K562 (cell line): ENCODE results near the gene WDR18. TPM values are rescaled to one million over a fixed set of nuclear protein-coding genes. Genes with fewer than 3 reads are reported as not detected.

Experiments used
- ATAC-seq: fragments of 200-7000 bp; cut with Tn5 transposase; 3 replicates; pipeline ENCODE4 v1.9.1; 2020; ENCODE audit warnings: moderate library complexity
- BruUV-seq: library from RNA; stranded (reverse); fragments of 400-500 nt; replicated peaks from 2 replicates; lab custom pipeline; 2021; lab: Mats Ljungman, UMichigan
- CTCF ChIA-PET: fragments of 300-600 bp; formaldehyde crosslinking; extraction: SDS; loops from one replicate; lab custom pipeline; 2021; ENCODE audit warnings: low intra/inter-chr PET ratio; lab: Yijun Ruan, JAX
- POLR2A ChIA-PET: fragments of 300-600, 350-650 bp; sonication (Branson Sonifier 250); formaldehyde crosslinking; extraction: SDS; loops from one replicate; lab custom pipeline; 2021; ENCODE audit warnings: antibody characterized with exemption, inconsistent platforms; lab: Yijun Ruan, JAX
- DNase-seq, 4 experiments: peaks; one replicate each; pipeline versions ENCODE4 v3.0.0 to v3.0.0-alpha.2; 2011 to 2018; ENCODE audit warnings: low spot score in 3 of 4, mixed read lengths in 3 of 4; ENCODE audit errors: extremely low read depth in 1 of 4
- FAIRE-seq: peaks from 2 replicates; lab custom pipeline; 2011; peaks lifted over from hg19 to GRCh38; lab: Jason Lieb, UNC
- H2AFZ ChIP-seq: 2 replicates; pipeline ENCODE4 v1.6.0; 2011; ENCODE audit warnings: low read depth, low read length, control low read depth, inconsistent platforms
- H3K27ac ChIP-seq: fragments of 200-600 bp; 3 replicates; pipeline ENCODE4 v1.8.0; 2011; ENCODE audit warnings: low read depth, mild to moderate bottlenecking, control low read depth, inconsistent platforms, low read length, moderate library complexity, mixed read lengths; ENCODE audit errors: extremely low read depth
- H3K27me3 ChIP-seq, 2 experiments: fragments of 300-600 bp in 1 of 2; 2 replicates in 1 of 2; 3 replicates in 1 of 2; pipeline versions ENCODE4 v1.6.0 to v1.8.0; 2011; ENCODE audit warnings: inconsistent platforms in 2 of 2, low read length in 2 of 2, mild to moderate bottlenecking in 1 of 2, mixed read lengths in 1 of 2, moderate library complexity in 1 of 2; ENCODE audit not compliant: control insufficient read depth in 2 of 2, insufficient read depth in 2 of 2
- H3K36me3 ChIP-seq: fragments of 300-600 bp; 3 replicates; pipeline ENCODE4 v1.8.0; 2011; ENCODE audit warnings: mild to moderate bottlenecking, low read length, inconsistent platforms; ENCODE audit not compliant: control insufficient read depth, insufficient read depth
- H3K4me1 ChIP-seq, 2 experiments: fragments of 200-600 bp in 1 of 2; replicated peaks in 1 of 2; 2 replicates in 1 of 2; 3 replicates in 1 of 2; pipeline versions ENCODE4 v1.5.1 to v1.8.0; 2011; ENCODE audit warnings: inconsistent platforms in 2 of 2, low read length in 2 of 2, mild to moderate bottlenecking in 1 of 2, mixed read lengths in 1 of 2, moderate library complexity in 1 of 2; ENCODE audit not compliant: control insufficient read depth in 2 of 2, insufficient read depth in 2 of 2
- H3K4me2 ChIP-seq: 2 replicates; pipeline ENCODE4 v1.6.1; 2011; ENCODE audit warnings: low read length, control low read depth, inconsistent platforms, mixed read lengths; ENCODE audit not compliant: insufficient read depth
- H3K4me3 ChIP-seq: fragments of 200-600 bp; sonication (generic), shearing (Covaris generic); 2 replicates; pipeline ENCODE4 v1.5.1; 2016; ENCODE audit warnings: control low read depth, inconsistent platforms
- H3K79me2 ChIP-seq: fragments of 200-600 bp; 3 replicates; pipeline ENCODE4 v1.8.0; 2011; ENCODE audit warnings: low read length, inconsistent platforms; ENCODE audit not compliant: control insufficient read depth, insufficient read depth
- H3K9ac ChIP-seq, 2 experiments: 2 replicates each; pipeline versions ENCODE4 v1.6.0 to v1.6.1; 2011; ENCODE audit warnings: low read depth in 2 of 2, low read length in 2 of 2, control low read depth in 1 of 2, inconsistent platforms in 1 of 2, mild to moderate bottlenecking in 1 of 2, mixed read lengths in 1 of 2; ENCODE audit not compliant: insufficient read depth in 1 of 2
- H3K9me1 ChIP-seq: one replicate; pipeline ENCODE4 v1.6.0; 2011; ENCODE audit warnings: inconsistent platforms, mild to moderate bottlenecking, low read length, moderate library complexity; ENCODE audit not compliant: control insufficient read depth, insufficient read depth
- H3K9me3 ChIP-seq: replicated peaks from 2 replicates; pipeline ENCODE4 v1.5.1; 2011; ENCODE audit warnings: low read depth, low read length, inconsistent platforms; ENCODE audit not compliant: control insufficient read depth, insufficient read depth
- H4K20me1 ChIP-seq: replicated peaks from 2 replicates; pipeline ENCODE4 v1.6.1; 2011; ENCODE audit warnings: low read length, inconsistent platforms, mixed read lengths; ENCODE audit not compliant: control insufficient read depth, insufficient read depth
- ADNP ChIP-seq: fragments of 200-800 bp; sonication (Bioruptor generic); IDR thresholded peaks from 2 replicates; pipeline ENCODE4 v1.6.1; 2016; ENCODE audit warnings: missing genetic modification characterization, missing compliant biosample characterization
- ATF6 ChIP-seq: sonication (generic); formaldehyde crosslinking; IDR thresholded peaks from 2 replicates; pipeline ENCODE4 v1.4.0; 2020; ENCODE audit warnings: mild to moderate bottlenecking, missing genetic modification reagents
- C11orf30 ChIP-seq: fragments of 450-650 bp; IDR thresholded peaks from 2 replicates; pipeline ENCODE4 v1.6.1; 2016; ENCODE audit warnings: low read depth, mild to moderate bottlenecking
- CBX8 ChIP-seq: fragments of 200-600 bp; sonication (generic); IDR thresholded peaks from 2 replicates; pipeline ENCODE4 v1.6.1; 2012; ENCODE audit warnings: borderline replicate concordance, mixed run types, low read depth, mild to moderate bottlenecking, moderate library complexity, mixed read lengths, low read length, control low read depth, inconsistent platforms; ENCODE audit not compliant: poor library complexity, severe bottlenecking; ENCODE audit errors: extremely low read depth
- CREM ChIP-seq: IDR thresholded peaks from 2 replicates; pipeline ENCODE4 v1.6.1; 2014; ENCODE audit warnings: antibody characterized with exemption, low read depth
- CSDE1 ChIP-seq, 2 experiments: fragments of 450-650 bp; IDR thresholded peaks; 2 replicates each; pipeline ENCODE4 v1.6.1; 2016; ENCODE audit warnings: mild to moderate bottlenecking in 1 of 2
- ELF1 ChIP-seq: fragments of 200-800 bp; sonication (Bioruptor generic); IDR thresholded peaks from 2 replicates; pipeline ENCODE4 v1.6.1; 2016; ENCODE audit warnings: missing genetic modification characterization, missing compliant biosample characterization
- HES1 ChIP-seq: fragments of 450-650 bp; IDR thresholded peaks from 2 replicates; pipeline ENCODE4 v1.6.1; 2016; ENCODE audit warnings: low read depth, mild to moderate bottlenecking, moderate library complexity
- MCM2 ChIP-seq: fragments of 450-650 bp; IDR thresholded peaks from 2 replicates; pipeline ENCODE4 v1.6.1; 2017; ENCODE audit warnings: low read depth, mild to moderate bottlenecking
- NCOA1 ChIP-seq: fragments of 450-650 bp; IDR thresholded peaks from 2 replicates; pipeline ENCODE4 v1.6.1; 2016; ENCODE audit warnings: low read depth
- NEUROD1 ChIP-seq: fragments of 150-350 bp; IDR thresholded peaks from 2 replicates; pipeline ENCODE4 v1.6.1; 2014; ENCODE audit warnings: borderline replicate concordance, low read length, low read depth; ENCODE audit not compliant: partially characterized antibody
- ZBTB7A ChIP-seq: IDR thresholded peaks from 2 replicates; pipeline ENCODE4 v1.6.1; 2011; ENCODE audit warnings: low read depth, mild to moderate bottlenecking, low read length, moderate library complexity, borderline replicate concordance; ENCODE audit not compliant: control insufficient read depth
- ZNF583 ChIP-seq: fragments of 250-450 bp; sonication (Bioruptor Pico); IDR thresholded peaks from 2 replicates; pipeline ENCODE4 v1.4.0; 2020
- ZNF668 ChIP-seq: fragments of 250-450 bp; sonication (Bioruptor Pico); IDR thresholded peaks from 2 replicates; pipeline ENCODE4 v1.8.0; 2022; ENCODE audit warnings: mild to moderate bottlenecking, inconsistent platforms
- WGBS: fragments of 100-300 bp; shearing (Covaris generic); methylation state at CpG from one replicate; pipeline ENCODE4 v1.1.6; 2016; ENCODE audit warnings: low coverage, mixed read lengths; ENCODE audit not compliant: insufficient coverage; ENCODE audit errors: missing lambda C conversion rate; 5-methylcytosine and 5-hydroxymethylcytosine counted together
- in situ Hi-C: fragments of 300-500 bp; cut with MboI; formaldehyde crosslinking; loops from 4 replicates; pipeline ENCODE4 v1.15.0; 2018; ENCODE audit warnings: inconsistent platforms, mixed read lengths
- intact Hi-C: fragments of 100-400 bp; cut with micrococcal nuclease; formaldehyde crosslinking; loops from 2 replicates; pipeline ENCODE4 v1.14.2; 2022
- polyA plus RNA-seq, 8 experiments: library from polyadenylated mRNA; depleted of rRNA in 4 of 8; stranded (reverse) in 5 of 8; unstranded in 3 of 8; fragments of >200 nt; fragmentation: Nextera tagmentation in 2 of 8; fragmentation: Illumina TruSeq in 1 of 8; extraction: Ambion mirVana in 2 of 8; extraction: Trizol in 1 of 8; gene quantifications; 2 replicates each; pipeline versions ENCODE4 v1.2.1 to v1.2.3, GENCODE V29; 2011 to 2014; ENCODE audit warnings: inconsistent platforms in 1 of 8, missing spikeins in 1 of 8
- total RNA-seq, 7 experiments: library from RNA; depleted of rRNA in 6 of 7; stranded (reverse); fragments of >200 nt in 6 of 7; fragmentation: Illumina TruSeq in 2 of 7; extraction: Trizol in 2 of 7; gene quantifications; 2 replicates each; pipeline versions ENCODE4 v1.2.1 to v1.2.3, GENCODE V29; 2011 to 2021; ENCODE audit warnings: low replicate concordance in 1 of 7
- TF ChIP-seq, protein P1 (sequence below), 3 experiments: fragments of 200-800 bp in 1 of 3; fragments of 250-450 bp in 1 of 3; fragments of 450-650 bp in 1 of 3; sonication (Bioruptor Pico) in 1 of 3; sonication (Bioruptor generic) in 1 of 3; formaldehyde crosslinking in 1 of 3; IDR thresholded peaks; 2 replicates each; pipeline versions ENCODE4 v1.6.1 to v1.8.0; 2016 to 2022; ENCODE audit warnings: mild to moderate bottlenecking in 2 of 3, missing genetic modification characterization in 2 of 3, missing compliant biosample characterization in 1 of 3, moderate library complexity in 1 of 3

The WDR18 gene
- total and polyA plus RNA-seq, 9 of the 15 experiments (the other 6 are each of a cell fraction or from before 2014, with no cell fraction given): 0.65 to 181 (median 30.1) TPM

- Histone ChIP-seq H3K4me2 (peak overlapping the region; percentile 92), H3K9me1 (no peaks in the 10 kb centered on the region), H3K36me3 (peaks cover 46% of the 10 kb centered on the region; the same call in 2 of the 3 replicates), H3K27ac (peak overlapping the region; percentile 72), H4K20me1 (no peaks in the 10 kb centered on the region), H3K4me1 (peaks cover 39 to 81% of the 10 kb centered on the region in 2 experiments), H3K27me3 (no peaks in the 10 kb centered on the region), H3K4me3 (peak overlapping the region; percentile 55), H3K79me2 (peaks cover 41% of the 10 kb centered on the region), H3K9me3 (no peaks in the 10 kb centered on the region), H3K9ac (peak overlapping the region; percentile 64 to 91), H2AFZ (peak overlapping the region; percentile 57)
- ChIA-PET POLR2A (interaction anchor here (0.6 to 11.0 kb wide), 9 partner anchors 13 to 709 kb away, joined by 3 to 176 read pairs (median 4); partner anchors contain the start of genes ARHGAP45, CIRBP, CNN2 and RNU6-2), CTCF (no interaction called here)
- 9% methylated on average over 39 of the region's 43 CpGs for WGBS
- BruUV-seq: no TSS peak
- FAIRE-seq (peak; percentile 83), DNase-seq (peak; percentile 64 to 96 (median 72)), ATAC-seq (peak; percentile 40)
- in situ Hi-C loops: no loop called here
- intact Hi-C loops: loop anchor here (1.0 to 5.0 kb wide), 4 partner anchors 14 to 60 kb away; partner anchors contain the start of genes GPX4, RNU6-2 and TMEM259
- TF ChIP-seq, protein P1, sequence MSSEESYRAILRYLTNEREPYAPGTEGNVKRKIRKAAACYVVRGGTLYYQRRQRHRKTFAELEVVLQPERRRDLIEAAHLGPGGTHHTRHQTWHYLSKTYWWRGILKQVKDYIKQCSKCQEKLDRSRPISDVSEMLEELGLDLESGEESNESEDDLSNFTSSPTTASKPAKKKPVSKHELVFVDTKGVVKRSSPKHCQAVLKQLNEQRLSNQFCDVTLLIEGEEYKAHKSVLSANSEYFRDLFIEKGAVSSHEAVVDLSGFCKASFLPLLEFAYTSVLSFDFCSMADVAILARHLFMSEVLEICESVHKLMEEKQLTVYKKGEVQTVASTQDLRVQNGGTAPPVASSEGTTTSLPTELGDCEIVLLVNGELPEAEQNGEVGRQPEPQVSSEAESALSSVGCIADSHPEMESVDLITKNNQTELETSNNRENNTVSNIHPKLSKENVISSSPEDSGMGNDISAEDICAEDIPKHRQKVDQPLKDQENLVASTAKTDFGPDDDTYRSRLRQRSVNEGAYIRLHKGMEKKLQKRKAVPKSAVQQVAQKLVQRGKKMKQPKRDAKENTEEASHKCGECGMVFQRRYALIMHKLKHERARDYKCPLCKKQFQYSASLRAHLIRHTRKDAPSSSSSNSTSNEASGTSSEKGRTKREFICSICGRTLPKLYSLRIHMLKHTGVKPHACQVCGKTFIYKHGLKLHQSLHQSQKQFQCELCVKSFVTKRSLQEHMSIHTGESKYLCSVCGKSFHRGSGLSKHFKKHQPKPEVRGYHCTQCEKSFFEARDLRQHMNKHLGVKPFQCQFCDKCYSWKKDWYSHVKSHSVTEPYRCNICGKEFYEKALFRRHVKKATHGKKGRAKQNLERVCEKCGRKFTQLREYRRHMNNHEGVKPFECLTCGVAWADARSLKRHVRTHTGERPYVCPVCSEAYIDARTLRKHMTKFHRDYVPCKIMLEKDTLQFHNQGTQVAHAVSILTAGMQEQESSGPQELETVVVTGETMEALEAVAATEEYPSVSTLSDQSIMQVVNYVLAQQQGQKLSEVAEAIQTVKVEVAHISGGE (CRISPR knock-in tag; IDR thresholded peaks at IDR 0.05): no peak
- no peak for TF ChIP-seq HES1
- TF ChIP-seq C11orf30: peak; percentile 90
- TF ChIP-seq ELF1: no peak
- TF ChIP-seq ATF6 (CRISPR knock-in tag): no peak
- TF ChIP-seq CSDE1 (IDR thresholded peaks at IDR 0.05): no peak
- peak; percentile 100 for TF ChIP-seq CREM
- peak; percentile 95 for TF ChIP-seq ADNP (tag)
- peak; percentile 93 for TF ChIP-seq ZBTB7A
- no peak for TF ChIP-seq ZNF583 (CRISPR knock-in tag)
- no peak for TF ChIP-seq ZNF668
- TF ChIP-seq MCM2: no peak
- no peak for TF ChIP-seq NCOA1
- no peak for TF ChIP-seq CBX8
- no peak for TF ChIP-seq NEUROD1
Observed at GRCh38 chr19:1041835-1042685, 57.9 kb downstream of the WDR18 start.
